Stimulated activated naive CD8-positive, alpha-beta T cell treated with anti-CD3 and anti-CD28 coated beads, Interleukin-15, Interleukin-2, amounts not matched to agents 100 U/mL and 50 U/mL, for 24 hours (primary cell): Measurements from ENCODE around the gene ARHGAP6.

Experiments
- ATAC-seq: fragments of 150-1000 bp; cut with Tn5 transposase; one replicate; pipeline ENCODE4 v1.10.0; 2021
- DNase-seq: peaks from one replicate; pipeline ENCODE4 v3.0.0; 2021

The ARHGAP6 gene

DNA sequence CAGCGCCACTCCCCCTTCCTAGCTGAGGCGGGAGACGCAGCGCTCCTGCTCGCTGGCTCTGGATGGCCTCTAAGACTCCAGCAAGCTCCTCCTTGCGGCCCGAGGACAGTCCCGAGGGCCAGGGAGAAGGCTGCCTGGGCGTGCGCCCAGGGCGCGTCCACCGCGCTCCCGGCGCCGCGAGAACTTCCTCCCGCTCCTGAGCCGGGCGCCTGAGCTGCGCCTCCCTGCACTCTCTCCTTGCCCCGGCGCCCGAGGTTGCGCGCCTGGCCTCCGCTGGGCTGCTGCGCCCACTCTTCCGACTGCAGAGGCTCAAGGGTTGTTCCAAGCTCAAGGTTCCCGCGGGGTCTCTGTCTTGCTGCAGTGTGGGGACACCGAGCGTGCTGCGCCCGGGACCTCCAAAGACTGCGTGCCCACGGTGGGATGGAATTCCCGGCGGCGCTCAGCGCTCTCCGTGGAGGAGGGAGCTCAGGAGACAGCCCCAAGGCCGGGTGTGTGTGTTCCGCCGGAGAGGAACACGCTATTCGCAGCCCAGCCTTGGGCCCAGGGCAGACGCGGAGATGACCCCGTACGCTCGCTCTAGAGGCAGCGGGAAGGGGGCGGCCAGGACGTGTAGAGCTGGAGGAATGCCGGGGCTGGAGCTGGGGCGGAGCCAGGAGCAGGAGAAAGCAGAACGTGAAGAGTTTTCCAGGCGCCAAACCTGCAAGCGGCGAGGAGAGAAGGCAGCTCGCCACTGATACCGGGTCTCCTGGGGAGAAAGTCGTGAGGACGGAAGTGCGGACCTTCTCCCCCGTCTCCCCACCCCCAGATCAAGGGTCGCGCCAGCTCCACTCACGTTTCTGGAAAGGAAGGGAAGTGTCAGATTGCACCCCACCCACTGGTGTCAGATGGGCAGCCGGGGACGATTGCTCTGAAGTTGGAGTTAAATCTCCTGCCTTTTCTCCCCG is at the start of gene ARHGAP6:
Gene ARHGAP6 (minus strand): TSS at position 753 of the 944 bp plus-strand sequence. CDS start 1,092 bp downstream, outside the sequence.
- ATAC-seq (no peak), DNase-seq (no peak)

DNA sequence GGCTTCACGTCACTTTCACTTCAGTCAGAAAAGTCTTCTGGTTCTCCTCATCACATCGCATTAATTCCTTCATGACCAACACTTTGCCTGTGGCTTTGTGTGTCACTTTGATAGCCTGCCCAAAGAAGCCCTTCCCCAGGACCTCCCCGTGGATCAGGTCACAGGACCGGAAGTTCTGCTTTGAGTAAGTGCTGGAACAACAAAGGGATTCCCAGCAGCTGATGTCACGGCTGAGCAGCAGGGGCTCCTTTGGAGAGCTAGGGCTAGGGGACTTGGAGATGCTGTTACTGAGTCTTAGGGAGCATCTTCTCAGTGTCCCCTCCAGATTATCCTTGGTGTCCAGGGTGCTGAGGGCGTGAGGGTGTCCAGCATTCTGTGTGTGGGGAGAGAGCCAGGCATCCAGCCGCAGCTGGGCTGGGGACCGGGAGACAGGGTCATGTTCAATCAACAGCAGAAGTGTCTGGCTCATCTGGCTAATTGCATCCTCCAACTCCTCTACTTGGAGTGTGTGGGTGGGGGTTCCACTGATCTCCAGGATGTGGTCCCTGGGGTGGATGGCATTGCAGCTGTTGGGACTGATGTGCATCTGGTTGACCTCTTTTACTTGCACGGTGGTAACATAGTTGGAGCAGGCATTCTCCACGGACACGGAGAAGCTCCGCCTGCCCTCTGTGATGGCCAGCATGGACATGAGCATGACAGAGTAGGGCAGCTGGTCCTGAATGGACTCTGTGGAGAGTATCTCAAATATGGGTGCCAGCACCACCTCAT is 39.2 kb upstream of the ARHGAP6 start:
- DNase-seq, result no peak
- no peak for ATAC-seq

GRCh38 chrX:11703855-11704254 is 38.1 kb upstream of the ARHGAP6 start:
- ATAC-seq, result no peak
- no peak for DNase-seq

DNA sequence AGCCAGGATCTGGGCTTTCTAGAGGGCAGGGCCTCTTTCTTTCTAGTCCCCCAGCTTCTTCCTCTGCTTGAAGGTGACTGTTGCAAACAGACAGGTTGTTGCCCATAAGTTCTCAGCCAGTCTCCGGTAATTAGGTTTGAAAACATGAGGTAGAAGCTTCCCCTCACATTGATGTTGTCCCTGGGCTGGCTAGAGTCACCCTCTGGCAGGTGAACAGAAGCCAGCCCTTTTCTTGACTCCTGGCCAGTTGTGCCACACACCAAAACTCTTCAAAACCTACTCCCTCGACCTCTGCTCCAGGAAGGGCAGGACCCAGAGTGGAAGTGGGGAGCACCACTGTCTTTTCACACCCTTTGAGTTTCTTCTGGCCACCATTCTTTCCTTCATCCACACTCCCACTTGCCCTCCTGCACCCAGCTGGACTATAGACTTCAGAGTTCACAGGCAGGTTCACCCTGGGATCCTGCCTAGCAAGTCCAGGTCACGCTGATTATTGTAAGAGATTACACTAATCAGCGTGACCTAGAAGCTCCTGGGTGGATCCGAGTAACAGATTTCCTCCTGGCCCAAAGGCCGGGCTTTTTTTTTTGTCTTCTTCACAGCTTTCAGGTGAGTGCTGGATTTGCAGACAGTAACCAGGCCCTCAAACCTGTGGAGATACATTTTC is 37.4 kb upstream of the ARHGAP6 start:
- DNase-seq (no peak), ATAC-seq (no peak)

- DNase-seq, result no peak
- ATAC-seq, result no peak
These were observed 36.7 kb upstream of the ARHGAP6 start for GRCh38 chrX:11702420-11702819.

DNA sequence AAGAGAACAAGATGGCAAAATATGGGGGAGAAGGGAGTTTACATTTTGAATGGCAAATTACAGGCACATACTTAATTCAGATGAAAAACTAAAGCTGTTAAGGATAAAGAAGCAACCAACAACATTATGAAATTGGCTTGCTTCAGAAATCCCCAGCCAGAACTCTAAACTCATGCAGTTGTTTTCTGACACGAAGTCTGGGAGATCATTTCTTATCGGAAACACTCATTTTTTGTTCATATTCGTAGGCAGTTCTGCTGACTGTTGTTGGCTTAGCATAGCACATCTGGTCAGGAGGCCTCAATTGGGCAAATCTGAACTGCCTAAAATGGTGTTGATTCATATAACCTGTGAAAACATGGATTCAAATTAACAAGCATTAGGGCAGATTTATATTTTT is 33.0 kb upstream of the ARHGAP6 start:
- ATAC-seq, result no peak
- DNase-seq, result no peak

- ATAC-seq, result no peak
- no peak for DNase-seq
These were observed 22.5 kb upstream of the ARHGAP6 start for GRCh38 chrX:11688201-11688600.

GRCh38 chrX:11687157-11687556 is 21.4 kb upstream of the ARHGAP6 start:
- no peak for DNase-seq
- ATAC-seq, result no peak

DNA sequence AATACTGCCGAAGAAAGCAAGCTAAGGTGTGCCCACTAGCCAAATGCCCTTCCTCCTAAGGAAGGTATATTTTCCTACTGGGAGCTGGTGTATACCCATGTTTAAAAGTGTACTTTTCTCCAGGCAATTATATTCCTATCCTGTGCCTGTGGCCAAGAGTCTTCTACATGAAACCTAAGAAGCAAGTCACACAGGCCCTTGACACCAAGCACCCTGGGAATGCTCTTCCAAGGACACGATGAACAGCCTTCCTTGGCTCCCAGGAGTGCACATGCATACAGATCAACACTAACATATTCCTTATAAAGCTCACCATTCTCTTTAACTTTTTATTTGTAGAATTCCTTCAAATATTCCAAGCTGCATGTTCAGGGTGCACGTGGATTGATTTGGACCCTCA is 17.3 kb upstream of the ARHGAP6 start:
- ATAC-seq, result no peak
- DNase-seq, result no peak

DNA sequence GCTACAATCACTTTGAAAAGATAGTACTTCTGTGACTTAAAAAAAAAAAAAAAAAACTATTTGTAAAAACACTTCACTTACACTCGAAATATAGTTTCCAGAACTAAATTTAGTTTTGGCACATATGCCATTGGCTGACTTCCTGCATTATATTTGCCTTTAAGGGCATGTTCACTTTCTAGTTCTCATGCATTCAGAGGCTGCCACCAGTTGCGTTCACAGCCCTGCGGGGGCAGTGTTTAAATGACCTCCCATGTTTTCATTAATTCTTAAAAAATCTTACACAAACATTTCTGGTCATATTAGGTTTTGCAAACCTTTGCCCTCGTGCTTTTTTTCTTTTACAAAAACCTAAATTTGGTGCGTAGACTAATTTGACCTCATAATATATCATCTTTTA is 12.4 kb upstream of the ARHGAP6 start:
- ATAC-seq (no peak), DNase-seq (no peak)

DNA sequence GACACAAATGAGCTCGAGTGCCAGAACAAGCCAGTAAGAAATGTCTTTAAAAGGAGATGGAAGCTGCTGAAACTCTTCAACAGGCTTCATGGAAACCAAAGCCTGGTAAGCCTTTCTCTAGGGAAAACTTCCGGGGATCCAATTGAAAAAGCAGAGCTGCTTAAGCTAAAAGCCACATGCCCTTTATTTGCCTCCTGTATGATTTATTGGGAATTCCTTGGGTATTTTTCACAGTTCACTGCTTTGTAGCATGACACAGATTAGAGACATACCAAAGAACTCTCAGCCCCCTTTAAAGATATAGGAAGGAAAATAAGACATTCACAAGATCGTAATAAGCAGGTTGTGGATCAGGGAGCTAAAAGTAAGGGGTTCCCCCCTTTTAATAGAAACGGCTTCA is 6.5 kb upstream of the ARHGAP6 start:
- no peak for ATAC-seq

DNA sequence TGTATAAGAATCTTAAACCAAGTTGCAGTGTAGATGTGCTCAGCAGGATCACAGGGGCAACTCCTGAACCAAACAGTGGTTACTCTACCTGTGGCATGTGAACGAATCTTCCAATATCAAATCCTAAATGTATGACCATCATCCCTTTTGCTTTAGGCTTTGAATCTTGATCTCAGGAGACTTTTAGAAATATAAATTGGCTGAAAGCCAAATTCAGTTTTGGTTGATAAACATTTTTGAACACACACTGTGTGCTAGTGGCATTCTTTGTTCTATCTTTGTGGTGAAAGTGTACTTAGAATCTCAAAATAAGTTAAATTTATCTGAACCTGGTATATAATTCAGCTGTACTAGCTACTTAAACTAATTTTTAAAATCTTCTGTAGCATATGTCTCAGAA is 4.6 kb upstream of the ARHGAP6 start:
- DNase-seq (no peak), ATAC-seq (no peak)

More for the DNA sequence above, 6.5 kb upstream of the ARHGAP6 start:
- DNase-seq, result no peak

- peak; percentile 57 for ATAC-seq
- no peak for DNase-seq
These were observed 1.4 kb upstream of the ARHGAP6 start for GRCh38 chrX:11666952-11667685.

- ATAC-seq, result no peak
- DNase-seq, result no peak
These were observed 444 bp upstream of the ARHGAP6 start for GRCh38 chrX:11666164-11666563.

- ATAC-seq (no peak), DNase-seq (no peak)
These were observed 1.2 kb downstream of the ARHGAP6 start for GRCh38 chrX:11664211-11665167.

DNA sequence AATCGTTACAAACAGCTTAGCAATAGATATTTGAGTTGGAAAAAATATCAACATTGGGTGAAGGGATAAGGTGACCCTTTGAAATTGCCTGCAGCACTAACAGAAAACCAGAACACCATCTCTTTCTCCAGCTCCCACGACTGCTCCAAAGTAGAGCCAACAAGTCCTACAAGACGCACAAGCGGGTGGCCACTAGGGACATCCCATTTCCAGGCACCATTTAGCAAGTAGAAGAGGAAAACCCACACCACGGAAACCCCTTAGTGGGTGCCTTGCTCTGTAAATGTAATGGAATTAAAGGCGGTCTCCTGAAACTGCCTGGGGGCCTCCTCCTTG is 1.9 kb downstream of the ARHGAP6 start:
- DNase-seq (no peak), ATAC-seq (no peak)

DNA sequence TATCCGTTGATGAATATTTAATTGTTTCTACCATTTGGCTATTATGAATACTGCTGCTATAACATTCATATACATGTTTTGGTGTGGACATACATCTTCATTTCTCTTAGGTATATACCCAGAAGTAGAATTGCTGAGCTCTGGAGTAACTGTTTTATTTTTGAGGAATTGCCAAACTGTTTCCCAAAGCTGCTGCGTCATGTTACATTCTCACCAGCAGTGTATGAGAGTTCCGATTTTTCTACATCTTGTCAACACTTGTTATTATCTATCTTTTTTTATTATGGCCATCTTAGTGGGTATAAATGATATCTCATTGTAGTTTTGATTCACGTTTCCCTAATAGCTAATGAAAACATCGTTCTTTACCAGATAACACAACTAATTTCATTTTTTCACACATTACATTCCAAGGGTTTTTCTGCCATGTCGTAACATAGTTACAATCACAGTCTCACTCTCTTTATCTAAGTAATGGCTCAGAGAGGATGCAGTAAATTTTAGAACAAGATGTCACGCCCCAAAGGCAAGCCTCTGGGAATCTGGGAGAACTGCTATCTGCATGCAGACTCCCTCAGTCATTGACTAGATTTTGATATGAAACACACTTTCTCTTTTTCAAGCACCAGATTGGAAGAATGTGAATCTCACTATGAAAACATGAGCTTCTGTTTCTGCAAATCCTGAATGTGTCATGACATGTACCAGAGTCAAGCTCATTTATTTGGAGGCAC is 10.3 kb downstream of the ARHGAP6 start:
- DNase-seq, result no peak
- no peak for ATAC-seq

GRCh38 chrX:11648705-11649519 is 16.8 kb downstream of the ARHGAP6 start:
- DNase-seq (no peak), ATAC-seq (peak; percentile 61)

DNA sequence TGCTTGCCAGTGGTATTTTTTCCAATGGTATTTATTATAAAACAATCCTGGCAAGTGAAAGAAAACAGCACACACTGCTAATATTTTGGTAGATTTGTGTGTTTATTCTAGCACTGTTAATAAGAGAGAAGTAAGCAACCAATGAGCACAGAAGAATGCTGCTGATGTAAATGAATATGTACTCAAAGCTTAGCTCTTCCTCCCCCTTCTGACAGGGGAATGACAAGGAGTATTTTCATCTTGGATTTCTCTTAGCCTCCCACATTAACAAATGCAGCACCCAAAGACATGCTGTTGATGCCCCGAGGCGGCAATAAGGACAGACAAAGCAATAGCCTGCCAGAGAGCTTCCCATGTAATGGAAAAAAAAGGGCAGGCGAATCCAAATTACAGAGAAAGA is 18.6 kb downstream of the ARHGAP6 start:
- no peak for ATAC-seq
- DNase-seq, result no peak
